Measurements from ENCODE around the gene SLC29A2. TPM values are rescaled to one million over a fixed set of nuclear protein-coding genes. Genes with fewer than 3 reads are reported as not detected.

SLC29A2 gene
- total and polyA plus RNA-seq, 2 donors from 2014 or later: 10.4 to 17.5 TPM

DNA sequence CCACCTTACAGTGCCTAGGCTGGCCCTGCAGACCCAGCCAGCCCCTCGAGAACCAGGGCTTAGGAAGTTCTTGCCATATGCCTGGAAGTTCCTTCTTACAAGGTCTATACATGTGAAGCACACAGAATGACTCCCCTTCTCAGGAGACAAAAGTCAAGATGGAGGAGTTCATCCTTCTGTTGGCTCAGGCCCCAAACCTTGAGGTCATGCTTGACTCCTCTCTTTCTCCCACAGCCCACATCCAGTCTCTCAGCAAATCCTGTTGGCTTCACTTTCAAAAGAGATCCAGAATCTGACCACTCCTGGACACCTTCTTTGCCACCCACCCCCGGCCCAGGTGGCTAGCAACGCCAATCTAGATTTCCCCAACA lies 53.0 kb downstream of the SLC29A2 start:
- intact Hi-C loops (cut with DNase I): no loop called here
- peak overlapping the region; percentile 71 to 81 for H3K27ac ChIP-seq (ENCODE audit: low read depth in 2 of 2, low read length in 2 of 2)
- TF ChIP-seq, protein P1, sequence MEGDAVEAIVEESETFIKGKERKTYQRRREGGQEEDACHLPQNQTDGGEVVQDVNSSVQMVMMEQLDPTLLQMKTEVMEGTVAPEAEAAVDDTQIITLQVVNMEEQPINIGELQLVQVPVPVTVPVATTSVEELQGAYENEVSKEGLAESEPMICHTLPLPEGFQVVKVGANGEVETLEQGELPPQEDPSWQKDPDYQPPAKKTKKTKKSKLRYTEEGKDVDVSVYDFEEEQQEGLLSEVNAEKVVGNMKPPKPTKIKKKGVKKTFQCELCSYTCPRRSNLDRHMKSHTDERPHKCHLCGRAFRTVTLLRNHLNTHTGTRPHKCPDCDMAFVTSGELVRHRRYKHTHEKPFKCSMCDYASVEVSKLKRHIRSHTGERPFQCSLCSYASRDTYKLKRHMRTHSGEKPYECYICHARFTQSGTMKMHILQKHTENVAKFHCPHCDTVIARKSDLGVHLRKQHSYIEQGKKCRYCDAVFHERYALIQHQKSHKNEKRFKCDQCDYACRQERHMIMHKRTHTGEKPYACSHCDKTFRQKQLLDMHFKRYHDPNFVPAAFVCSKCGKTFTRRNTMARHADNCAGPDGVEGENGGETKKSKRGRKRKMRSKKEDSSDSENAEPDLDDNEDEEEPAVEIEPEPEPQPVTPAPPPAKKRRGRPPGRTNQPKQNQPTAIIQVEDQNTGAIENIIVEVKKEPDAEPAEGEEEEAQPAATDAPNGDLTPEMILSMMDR (IDR thresholded peaks at IDR 0.05; ENCODE audit: borderline replicate concordance, extremely low read depth, insufficient read depth): no peak
- DNase-seq (no peak), FAIRE-seq (no peak)
- H3K9me3 ChIP-seq (ENCODE audit: control insufficient read depth in 2 of 3, insufficient read depth in 1 of 3, low read length in 3 of 3): no peaks in the 10 kb centered on the region
- no peaks in the 10 kb centered on the region for H3K36me3 ChIP-seq (ENCODE audit: control insufficient read depth in 2 of 3, insufficient read depth in 3 of 3, low read length in 3 of 3)
- no peaks in the 10 kb centered on the region for H3K27me3 ChIP-seq (ENCODE audit: control insufficient read depth, insufficient read depth, low read length)
- peaks cover 0 to 13% (median 3%) of the 10 kb centered on the region in 3 donors for H3K4me1 ChIP-seq (ENCODE audit: control insufficient read depth in 2 of 3, insufficient read depth in 2 of 3, low read depth in 1 of 3, low read length in 3 of 3)
- H3K9ac ChIP-seq (ENCODE audit: low read length in 3 of 3): no peak overlapping the region
- H3K4me3 ChIP-seq (ENCODE audit: low read length in 3 of 3): no peak overlapping the region

DNA sequence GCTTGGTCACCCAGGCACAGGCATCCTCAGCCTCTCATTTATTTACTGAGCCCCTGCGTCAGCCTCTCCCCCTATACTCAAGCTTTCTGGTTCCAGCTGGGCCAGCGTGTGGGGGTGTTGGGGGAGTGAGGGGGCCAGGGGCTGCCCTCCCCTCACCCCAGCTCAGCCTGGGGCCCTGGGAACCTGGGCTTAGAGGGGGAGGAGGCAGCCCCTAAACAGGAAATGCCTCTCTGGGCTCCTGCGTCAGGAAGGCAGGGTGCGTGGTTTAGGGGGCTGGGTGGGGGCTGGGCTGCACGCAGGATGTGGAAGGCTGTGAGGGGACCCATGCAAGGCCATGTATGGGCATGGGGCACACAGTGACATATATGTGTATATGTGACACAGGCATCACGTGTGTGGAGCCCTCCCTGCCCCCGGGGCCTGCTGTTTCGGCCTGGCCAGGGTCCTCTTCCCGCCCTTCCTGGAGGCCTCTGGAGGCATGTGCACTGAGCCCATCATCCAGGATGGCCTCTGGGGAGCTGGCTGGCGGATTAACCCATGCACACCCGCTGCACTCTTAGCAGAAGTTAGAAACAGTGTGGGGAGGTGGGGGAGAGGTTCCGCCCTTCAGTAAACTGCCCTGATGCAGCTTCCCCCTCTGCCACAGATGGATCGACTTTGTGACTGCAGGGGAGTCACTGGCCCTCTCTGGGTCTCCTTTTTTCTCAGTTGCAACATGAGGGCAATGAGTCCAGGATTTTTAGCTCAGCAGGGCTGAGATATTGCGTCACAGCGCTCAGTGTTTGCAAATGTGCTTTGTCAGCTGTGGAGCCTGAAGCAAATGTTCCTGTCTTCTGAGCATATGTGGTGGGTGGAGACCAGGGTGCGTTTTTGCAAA lies 53.6 kb downstream of the SLC29A2 start:
- peak; percentile 63 to 88 (median 82) for DNase-seq
- Histone ChIP-seq H3K27ac (ENCODE audit: low read depth in 2 of 2, low read length in 2 of 2) (peak overlapping the region; percentile 71 to 81), H3K9me3 (ENCODE audit: control insufficient read depth in 2 of 3, insufficient read depth in 1 of 3, low read length in 3 of 3) (no peaks in the 10 kb centered on the region), H3K4me3 (ENCODE audit: low read length in 3 of 3) (no peak overlapping the region), H3K4me1 (ENCODE audit: control insufficient read depth in 2 of 3, insufficient read depth in 2 of 3, low read depth in 1 of 3, low read length in 3 of 3) (peaks cover 0 to 16% (median 3%) of the 10 kb centered on the region in 3 donors), H3K36me3 (ENCODE audit: control insufficient read depth in 2 of 3, insufficient read depth in 3 of 3, low read length in 3 of 3) (no peaks in the 10 kb centered on the region), H3K9ac (ENCODE audit: low read length in 3 of 3) (no peak overlapping the region), H3K27me3 (ENCODE audit: control insufficient read depth, insufficient read depth, low read length) (no peaks in the 10 kb centered on the region)
- TF ChIP-seq, protein P1 (IDR thresholded peaks at IDR 0.05; ENCODE audit: borderline replicate concordance, extremely low read depth, insufficient read depth): no peak
- FAIRE-seq: no peak
- intact Hi-C loops (cut with DNase I): no loop called here

DNA sequence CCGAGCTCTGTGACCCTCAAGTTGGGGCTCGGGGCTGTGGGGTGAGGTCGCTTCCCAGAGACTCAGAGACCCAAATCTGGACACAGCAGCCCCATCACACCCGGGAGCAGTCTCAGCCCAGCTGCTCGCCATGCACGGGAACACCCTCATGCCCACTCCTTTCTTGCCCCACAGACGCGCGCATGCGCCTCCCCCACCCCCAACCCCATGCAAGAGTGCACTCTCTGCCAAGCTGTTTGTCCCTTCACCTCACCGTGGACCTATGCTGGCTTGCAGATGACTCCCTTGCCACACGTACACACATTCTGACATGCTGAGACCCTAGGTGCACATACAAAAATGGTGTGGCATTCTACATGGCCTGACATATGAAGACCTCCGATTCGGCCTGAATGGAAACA lies 54.2 kb downstream of the SLC29A2 start:
- Histone ChIP-seq H3K36me3 (ENCODE audit: control insufficient read depth in 2 of 3, insufficient read depth in 3 of 3, low read length in 3 of 3) (no peaks in the 10 kb centered on the region), H3K9me3 (ENCODE audit: control insufficient read depth in 2 of 3, insufficient read depth in 1 of 3, low read length in 3 of 3) (no peaks in the 10 kb centered on the region), H3K27ac (ENCODE audit: low read depth in 2 of 2, low read length in 2 of 2) (peak overlapping the region; percentile 71 to 81), H3K9ac (ENCODE audit: low read length in 3 of 3) (no peak overlapping the region), H3K4me1 (ENCODE audit: control insufficient read depth in 2 of 3, insufficient read depth in 2 of 3, low read depth in 1 of 3, low read length in 3 of 3) (peaks cover 0 to 16% (median 3%) of the 10 kb centered on the region in 3 donors), H3K4me3 (ENCODE audit: low read length in 3 of 3) (peak overlapping the region in 1 of 3 donors; percentile 21), H3K27me3 (ENCODE audit: control insufficient read depth, insufficient read depth, low read length) (no peaks in the 10 kb centered on the region)
- intact Hi-C loops (cut with DNase I): no loop called here
- TF ChIP-seq, protein P1 (IDR thresholded peaks at IDR 0.05; ENCODE audit: borderline replicate concordance, extremely low read depth, insufficient read depth): no peak
- DNase-seq (peak; percentile 71 to 84 (median 83)), FAIRE-seq (no peak)

Data from kidney (tissue), 14 donors.